GM21360 (cell line): ENCODE measurements around the gene ZEB1.
"Not testable (repeated sequence)": the region's sequence is repeated elsewhere in the genome, so short reads cannot be mapped to it uniquely, and the experiment has no call there.

ENCODE experiments used
- ATAC-seq: cut with Tn5 transposase; IDR thresholded peaks from one replicate; pipeline ENCODE4 v1.9.1; 2021; ENCODE audit warnings: mild to moderate bottlenecking, moderate library complexity; ENCODE audit not compliant: unreplicated experiment

The ZEB1 gene

DNA sequence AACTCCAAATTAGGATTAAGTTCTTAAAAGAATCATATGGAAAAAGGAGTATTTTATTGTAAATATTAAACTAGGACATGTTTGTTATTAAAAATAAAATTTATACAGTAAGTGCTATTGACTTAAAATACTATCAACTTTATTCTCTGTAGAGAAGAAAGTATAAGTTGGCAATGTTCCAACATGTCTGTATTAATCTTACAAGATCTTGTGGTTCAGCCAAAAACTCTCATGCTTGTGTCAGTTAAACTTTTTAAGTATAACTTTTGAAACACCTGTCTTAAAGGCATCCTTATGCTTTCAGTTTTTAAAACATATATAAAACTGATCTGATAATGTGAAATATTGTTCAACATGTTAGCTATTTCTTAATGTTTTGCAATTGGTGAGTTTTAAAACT lies 160.7 kb downstream of the ZEB1 start:
- no peak for ATAC-seq

DNA sequence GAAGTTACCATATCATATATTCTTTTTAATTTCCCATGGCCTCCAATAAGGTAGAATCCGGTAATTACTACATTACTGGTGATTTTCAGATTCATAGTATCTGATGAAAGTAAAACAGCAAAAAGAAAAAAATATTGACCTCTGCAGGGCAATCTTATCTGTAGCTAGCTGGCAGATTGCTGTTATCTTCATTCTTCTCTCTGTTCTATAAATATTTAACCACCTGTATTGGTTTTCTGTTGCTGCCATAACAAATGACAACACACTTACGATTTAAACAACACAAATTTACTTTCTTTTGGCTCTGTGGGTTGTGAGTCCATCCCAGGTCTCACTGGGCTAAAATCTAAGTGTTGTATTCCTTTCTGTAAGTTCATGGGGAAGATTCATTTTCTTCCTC lies 164.5 kb downstream of the ZEB1 start:
- ATAC-seq: no peak

DNA sequence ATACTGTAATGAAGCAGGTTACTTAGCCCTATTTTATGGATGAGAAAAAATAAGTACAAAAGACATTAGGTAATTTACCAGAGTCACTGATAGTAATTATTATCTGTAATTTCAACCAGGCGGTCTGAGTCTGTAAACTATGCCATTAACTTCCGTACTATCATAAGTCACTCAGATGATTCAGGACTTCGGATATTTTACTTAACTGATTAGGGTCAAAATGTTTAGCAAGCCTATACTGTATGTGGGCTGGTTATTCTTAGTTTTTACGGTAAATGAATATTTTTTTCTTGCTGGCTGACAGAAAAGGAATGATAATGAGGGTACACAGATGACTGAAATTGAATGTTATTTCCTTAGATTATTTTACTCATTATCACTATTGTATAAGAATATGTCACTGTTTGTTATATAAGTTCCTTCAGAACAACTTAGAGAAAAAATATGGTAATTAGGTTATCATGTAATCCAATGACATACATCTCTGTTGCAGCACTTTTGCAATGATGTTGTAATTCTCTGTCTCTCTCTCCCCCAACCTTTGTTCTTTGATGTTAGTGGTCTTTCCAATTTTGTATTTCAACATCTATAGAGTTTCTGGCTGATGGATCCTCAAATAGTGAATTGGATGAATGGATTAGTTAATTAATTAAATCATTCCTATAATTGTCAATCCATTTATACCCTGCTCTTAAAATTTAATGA lies 165.6 kb downstream of the ZEB1 start:
- ATAC-seq: no peak

DNA sequence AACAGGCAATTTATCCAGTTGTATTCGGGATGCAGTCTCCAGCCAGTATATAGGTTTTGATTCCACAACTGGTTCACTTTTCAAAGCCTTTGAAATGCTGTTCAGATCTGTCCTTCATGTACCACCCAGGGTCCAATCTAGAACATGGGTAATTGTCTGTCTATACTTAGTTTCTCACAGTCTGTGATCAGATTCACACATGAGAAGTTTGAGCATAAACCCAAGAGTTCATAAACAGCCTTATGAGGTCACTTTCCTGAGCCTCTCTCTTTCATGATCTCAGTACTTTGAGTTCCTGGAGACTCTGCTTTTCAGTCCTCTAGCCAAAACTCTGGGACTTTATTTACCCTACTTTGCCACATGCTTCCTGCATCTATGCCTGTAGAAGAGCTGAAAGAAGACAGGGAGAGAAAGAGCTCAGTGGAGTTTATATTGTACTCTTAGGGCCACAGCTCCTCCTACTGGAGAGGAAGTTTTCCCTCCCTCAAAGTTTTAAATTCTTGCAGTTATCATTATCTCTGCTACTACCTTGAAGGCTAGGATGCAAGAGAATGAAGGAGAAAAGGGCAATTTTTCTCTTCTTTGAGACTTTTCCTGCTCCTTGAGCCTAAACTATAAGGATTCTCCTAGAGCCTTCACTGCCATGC lies 172.0 kb downstream of the ZEB1 start:
- no peak for ATAC-seq

DNA sequence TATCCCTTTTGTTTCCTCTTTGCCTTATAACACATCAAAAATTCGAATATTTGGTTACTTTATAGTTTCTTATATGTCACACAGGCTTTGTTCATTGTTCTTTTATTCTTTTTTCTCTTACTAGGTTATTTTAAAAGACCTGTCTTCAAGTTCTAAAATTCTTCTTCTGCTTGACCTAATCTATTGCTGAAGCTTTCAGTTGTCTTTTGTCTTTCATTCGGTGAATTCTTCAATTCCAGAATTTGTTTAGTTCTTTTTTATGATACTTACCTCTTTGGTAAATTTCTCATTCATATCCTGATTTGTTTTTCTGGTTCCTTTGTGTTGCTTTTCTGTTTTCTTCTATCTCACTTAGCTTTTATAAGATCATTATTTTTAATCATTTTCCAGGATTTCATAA lies 188.4 kb downstream of the ZEB1 start:
- ATAC-seq: no peak

DNA sequence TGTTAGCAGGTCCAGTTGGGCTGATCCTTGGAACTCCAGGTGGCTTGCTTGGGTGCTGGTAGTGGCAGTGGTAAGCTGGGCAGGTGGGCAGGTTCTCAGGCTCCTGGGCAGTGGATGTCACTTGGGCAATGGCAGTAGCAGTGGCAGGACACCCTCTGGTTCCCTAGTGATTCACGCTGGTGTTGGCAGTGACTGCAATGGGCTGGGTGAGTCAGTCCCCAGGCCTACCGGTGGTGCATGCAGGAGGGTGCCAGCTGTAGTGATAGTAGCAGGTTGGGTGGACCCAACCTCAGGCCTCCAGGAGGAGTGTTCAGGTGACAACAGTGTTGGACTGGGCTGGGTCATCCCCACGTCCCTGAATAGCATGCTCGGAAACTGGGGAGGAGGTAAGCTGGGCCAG lies 189.2 kb downstream of the ZEB1 start:
- ATAC-seq: no peak

DNA sequence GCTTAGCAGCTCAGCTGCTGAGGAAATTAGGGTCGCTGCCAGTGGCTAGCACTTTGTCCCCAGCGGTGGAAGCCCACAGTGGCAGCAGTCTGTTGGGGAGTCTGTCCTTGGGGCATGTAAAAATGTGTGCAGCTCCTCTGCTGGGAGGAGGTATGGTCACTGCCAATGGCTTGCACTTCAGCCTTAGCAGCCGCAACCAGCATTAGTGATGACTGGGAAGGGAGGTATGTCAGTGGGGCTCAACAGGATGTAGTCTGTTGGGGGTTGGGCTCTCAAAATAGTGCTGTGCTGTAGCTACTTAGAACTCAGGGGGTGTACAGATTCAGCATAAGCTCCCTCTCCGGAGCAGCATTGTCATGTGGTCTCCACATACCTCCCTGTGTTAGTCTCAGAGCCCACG lies 189.9 kb downstream of the ZEB1 start:
- no peak for ATAC-seq

DNA sequence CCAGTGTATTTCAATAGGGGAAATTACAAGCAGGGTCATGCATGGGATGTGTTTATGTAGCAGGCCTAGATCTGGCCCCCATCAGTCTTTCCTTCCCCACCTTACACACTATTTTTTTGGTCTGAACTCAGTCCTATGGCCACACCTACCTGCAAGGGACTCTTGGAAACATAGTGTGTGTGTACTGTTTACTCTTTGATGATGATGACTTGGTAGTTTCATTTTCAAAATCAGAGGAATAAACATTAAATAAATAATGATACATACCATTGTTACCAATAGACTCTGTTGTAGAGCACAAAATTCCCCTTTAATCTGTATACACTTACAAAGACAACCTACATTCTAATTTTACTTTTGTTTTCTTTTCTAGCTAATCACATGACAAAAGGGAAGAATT lies 191.0 kb downstream of the ZEB1 start:
- ATAC-seq: no peak

DNA sequence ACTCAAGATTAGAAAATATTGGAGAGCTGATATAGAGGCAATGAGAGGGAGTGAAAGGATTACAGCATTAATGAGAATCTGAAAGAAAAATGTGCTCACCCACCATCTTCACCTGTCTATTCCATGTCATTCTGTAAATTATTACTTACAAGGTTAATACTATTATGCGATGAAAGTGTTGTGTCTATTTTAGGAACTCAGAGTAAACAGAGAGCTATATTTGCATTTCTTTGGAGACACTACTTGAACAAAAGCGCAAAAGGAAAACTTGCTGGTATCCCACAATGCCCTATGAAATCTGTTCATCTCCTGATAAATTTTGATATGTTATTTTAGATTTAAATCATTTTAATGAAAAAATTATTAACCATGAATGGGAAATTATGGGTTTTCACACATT lies 196.1 kb downstream of the ZEB1 start:
- no peak for ATAC-seq

DNA sequence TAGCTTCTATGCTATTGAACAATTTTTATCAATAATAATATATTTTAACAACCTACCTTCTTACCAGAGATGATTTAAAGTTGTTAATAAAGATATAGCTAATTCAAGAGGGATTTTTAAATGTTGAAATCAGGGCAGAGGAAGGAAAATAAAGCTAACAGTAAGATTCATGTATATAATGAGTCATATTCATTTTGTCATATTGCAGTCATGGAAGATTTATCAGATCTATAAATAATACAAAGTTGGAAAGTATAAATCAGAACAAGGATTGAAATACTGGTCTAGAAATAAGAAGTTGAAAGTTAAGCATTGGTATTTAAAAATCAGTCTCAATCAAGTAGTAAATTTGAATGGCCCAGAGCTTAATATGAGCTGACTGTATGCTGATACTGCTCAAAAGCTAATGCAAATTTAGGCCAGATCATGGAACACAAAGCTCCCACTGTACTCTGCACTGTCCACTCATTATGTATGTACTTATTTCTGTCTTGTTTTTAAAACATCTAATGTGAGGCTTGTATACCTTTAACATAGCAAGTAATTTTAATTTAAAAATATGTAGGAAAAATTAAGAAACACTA lies 196.9 kb downstream of the ZEB1 start:
- ATAC-seq: no peak

DNA sequence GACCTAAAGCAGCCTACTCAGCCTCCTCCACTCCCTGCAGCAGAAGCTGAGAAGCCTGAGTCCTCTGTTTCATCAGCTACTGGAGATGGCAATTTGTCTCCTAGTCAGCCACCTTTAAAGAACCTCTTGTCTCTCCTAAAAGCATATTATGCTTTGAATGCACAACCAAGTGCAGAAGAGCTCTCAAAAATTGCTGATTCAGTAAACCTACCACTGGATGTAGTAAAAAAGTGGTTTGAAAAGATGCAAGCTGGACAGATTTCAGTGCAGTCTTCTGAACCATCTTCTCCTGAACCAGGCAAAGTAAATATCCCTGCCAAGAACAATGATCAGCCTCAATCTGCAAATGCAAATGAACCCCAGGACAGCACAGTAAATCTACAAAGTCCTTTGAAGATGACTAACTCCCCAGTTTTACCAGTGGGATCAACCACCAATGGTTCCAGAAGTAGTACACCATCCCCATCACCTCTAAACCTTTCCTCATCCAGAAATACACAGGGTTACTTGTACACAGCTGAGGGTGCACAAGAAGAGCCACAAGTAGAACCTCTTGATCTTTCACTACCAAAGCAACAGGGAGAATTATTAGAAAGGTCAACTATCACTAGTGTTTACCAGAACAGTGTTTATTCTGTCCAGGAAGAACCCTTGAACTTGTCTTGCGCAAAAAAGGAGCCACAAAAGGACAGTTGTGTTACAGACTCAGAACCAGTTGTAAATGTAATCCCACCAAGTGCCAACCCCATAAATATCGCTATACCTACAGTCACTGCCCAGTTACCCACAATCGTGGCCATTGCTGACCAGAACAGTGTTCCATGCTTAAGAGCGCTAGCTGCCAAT lies 202.2 kb downstream of the ZEB1 start:
- ATAC-seq: no peak

DNA sequence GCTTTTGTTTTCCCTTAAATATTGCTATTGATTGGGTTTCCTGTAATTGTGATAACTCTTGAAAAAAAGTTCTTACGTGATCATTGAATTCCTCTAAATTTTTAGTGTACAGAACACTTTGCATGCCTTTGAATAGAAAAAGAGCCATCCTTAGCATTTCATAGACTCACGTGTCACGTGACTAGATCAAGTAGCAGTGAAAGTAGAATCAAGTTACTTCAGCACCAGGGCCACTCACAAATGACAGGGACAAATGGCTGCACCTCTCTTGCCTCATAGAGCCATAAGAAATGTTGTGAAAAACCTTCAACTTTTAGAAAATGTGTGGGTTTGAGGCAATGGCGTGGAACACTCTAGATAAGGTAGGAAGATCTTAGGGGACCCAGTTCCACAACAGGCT lies 203.8 kb downstream of the ZEB1 start:
- no peak for ATAC-seq

DNA sequence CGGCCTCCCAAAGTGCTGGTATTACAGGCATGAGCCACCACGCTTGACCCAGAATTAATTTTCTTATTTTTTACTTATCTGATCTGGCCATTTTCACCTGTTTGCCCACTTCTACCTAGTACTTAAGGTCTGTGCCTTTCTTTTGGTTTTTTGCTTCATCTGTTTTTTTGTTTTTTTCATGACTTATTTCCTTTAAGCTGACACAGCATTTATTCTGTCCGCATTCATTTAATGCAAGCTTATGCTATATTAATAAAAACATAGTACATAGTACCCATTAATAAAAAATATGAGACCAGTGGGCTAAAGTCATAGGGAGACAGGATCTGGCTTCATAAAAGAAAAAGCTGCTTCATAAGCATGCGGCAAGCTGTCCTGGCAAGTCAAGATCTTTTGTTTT lies 205.4 kb downstream of the ZEB1 start:
- ATAC-seq: no peak

DNA sequence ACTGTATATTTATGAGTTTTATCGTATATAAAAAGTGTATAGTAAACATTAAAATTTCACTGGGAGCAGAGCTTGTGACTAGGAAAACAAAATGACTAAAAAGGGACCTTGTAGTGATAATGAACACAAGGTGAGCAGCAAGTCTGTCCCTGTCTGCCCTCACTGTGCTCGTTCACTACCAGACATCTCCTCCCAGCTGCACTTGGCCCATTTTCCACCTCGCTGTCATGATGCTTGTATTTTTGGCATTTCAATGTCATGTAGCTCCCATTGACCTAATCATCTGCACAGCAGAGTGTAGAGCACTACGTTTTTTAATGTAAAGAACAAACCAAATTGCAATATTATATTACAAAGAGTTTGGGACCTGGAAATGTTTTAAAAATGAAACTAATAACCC lies 207.2 kb downstream of the ZEB1 start:
- no peak for ATAC-seq

DNA sequence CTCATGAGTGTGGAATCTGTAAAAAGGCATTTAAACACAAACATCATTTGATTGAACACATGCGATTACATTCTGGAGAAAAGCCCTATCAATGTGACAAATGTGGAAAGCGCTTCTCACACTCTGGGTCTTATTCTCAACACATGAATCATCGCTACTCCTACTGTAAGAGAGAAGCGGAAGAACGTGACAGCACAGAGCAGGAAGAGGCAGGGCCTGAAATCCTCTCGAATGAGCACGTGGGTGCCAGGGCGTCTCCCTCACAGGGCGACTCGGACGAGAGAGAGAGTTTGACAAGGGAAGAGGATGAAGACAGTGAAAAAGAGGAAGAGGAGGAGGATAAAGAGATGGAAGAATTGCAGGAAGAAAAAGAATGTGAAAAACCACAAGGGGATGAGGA lies 207.7 kb downstream of the ZEB1 start:
- ATAC-seq: no peak

DNA sequence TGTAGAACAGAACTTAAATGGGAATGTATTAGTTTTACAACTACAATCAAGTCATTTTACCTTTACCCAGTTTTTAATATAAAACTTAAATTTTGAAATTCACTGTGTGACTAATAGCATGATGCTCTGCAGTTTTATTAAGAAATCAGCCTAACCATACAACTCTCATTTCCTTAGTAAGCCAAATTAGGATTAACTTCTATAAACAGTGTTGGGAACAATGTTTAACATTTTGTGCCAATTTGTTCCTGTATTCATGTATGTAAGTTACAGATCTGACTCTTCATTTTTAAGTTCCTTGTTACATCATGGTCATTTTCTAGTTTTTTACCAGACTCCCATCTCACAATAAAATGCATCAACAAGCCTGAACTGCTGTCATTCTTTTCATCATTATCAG lies 209.8 kb downstream of the ZEB1 start:
- ATAC-seq: no peak

DNA sequence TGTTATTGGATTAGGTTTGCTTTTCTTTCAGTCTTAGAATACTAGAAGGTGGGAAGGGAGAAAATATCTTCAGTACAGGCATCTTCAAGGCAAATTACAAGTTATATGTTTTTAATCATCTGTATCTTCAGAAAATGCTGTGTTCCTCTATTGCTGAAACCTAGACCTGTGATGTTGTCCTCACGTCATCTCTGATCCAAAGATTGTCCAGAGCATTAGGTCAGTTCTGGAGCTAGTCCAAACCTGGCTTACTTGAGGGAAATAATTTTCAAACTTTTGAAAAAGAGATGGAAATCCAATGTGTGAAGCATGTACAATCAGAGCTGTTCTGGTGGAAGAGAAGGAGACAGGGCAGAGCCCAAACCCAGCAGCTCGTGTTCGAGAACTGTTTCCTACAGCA lies 217.3 kb downstream of the ZEB1 start:
- no peak for ATAC-seq

DNA sequence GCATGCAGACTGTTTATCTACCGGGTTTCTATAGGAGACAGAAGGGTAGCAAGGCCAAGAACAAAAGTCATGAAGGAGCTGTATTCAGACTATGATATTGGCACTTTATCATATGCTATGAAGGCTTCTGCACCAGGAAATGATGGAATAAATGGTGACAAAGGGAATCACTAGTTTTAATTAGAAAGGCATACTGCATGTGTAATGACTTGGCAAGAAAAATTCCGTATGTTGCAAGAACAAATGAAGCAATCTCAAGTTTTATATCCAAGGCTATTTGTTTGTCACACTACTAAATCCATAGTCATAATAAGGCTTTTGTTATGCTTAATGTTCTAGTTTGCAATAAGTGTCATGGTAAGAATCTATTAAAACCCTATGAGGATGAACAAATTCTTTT lies 230.9 kb downstream of the ZEB1 start:
- ATAC-seq: no peak

DNA sequence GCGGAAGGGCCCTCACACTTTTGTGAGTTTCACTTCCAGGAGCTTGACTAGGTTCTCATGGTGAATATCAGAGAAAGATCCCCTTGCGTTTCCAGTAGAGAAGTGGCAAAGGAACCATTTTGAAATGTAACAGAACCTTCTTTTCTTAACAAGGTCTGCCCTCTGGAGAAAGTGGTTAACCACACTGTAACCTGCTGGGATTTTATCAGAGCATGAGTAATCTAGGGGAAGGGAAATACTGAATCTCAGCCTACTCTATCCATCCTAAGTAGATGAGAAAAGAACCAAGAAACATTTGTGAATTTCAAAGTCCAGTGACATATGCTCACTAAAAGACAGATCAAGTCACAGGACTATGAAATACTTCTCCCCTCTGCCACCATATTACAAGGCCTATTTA lies 235.5 kb downstream of the ZEB1 start:
- ATAC-seq: no peak

DNA sequence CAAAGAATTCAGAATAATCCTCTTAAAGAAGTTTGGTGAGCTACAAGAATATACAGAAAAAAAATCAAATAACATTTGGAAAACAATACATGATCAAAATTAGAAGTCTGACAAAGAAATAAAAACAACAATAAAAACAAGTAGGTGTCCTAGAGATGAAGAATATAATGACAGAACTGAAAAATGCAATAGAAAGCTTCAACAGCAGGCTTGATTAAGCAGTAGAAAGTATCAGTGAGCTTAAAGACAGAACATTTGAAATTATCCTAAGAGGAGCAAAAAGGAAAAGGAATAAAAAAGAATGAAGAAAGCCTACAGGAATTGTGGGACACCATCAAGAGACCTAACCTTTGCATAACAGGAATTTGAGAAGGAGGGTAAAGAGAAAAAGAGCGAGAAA lies 238.8 kb downstream of the ZEB1 start:
- ATAC-seq: no peak

DNA sequence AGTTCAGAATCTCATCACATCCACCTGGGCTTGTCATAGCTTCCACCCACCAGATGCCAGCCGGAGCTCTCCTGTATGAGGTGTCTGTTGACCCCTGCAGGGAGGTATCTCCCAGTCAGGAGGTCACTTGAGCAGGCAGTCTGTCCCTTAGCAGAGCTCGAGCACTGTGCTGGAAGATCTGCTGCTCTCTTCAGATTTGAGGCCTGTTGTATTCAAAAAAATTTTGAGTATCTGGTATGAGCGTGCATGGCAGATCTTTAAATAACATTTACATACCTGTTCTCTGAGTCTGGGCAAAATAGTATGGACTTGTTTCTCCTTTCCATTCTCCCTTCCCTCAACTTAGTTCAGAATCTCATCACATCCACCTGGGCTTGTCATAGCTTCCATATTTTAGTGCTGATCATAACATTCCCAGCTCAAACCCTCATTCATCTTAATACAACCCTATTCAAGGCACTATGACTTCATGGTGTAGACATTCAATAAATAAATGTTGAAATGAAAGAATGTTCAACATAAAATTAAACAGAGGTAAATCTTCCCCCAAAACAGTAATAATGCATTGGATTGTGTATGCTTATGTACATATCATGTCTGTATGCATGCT lies 249.3 kb downstream of the ZEB1 start:
- not testable (repeated sequence) for ATAC-seq
